Vagina (tissue), 2 donors: ENCODE results near the gene CEP162.

Experiments
- POLR2AphosphoS5 ChIP-seq, 2 donors: sonication (generic); formaldehyde crosslinking; IDR thresholded peaks; one replicate each; pipeline ENCODE4 v1.9.0; 2017; ENCODE audit warnings: antibody characterized with exemption in 2 of 2, mild to moderate bottlenecking in 2 of 2, low read depth in 1 of 2; ENCODE audit not compliant: insufficient read depth in 1 of 2
- TF ChIP-seq, protein P1 (sequence below), 3 experiments: fragments of 450-650 bp in 2 of 3; fragments of 200-600 bp in 1 of 3; sonication (generic) in 1 of 3; IDR thresholded peaks; one replicate each; pipeline ENCODE4 v1.5.1; 2017 to 2019; ENCODE audit warnings: antibody characterized with exemption in 3 of 3, mild to moderate bottlenecking in 2 of 3, moderate library complexity in 2 of 3

DNA sequence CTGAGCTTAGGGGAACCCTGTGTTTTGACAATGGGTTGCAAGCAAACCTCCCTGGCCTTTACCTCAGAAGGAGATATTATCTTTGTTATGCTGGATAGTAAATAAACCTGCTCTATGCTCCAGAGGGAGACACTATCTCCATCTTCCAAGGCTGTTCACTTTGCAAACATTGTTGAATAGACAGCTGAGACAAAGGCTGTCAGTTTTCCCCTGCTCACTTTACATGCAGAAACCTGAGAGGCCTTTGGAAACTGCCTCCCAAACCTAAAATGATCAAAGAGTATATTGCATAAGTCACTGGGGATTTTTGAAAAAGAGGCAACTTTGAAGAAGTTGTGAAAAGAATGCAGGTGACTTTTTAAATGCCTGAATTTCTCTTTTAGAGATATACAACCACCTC lies 132.3 kb downstream of the CEP162 start:
- TF ChIP-seq POLR2AphosphoS5 (IDR thresholded peaks at IDR 0.05; ENCODE audit: insufficient read depth in 1 of 2, low read depth in 1 of 2) = no peak
- TF ChIP-seq, protein P1, sequence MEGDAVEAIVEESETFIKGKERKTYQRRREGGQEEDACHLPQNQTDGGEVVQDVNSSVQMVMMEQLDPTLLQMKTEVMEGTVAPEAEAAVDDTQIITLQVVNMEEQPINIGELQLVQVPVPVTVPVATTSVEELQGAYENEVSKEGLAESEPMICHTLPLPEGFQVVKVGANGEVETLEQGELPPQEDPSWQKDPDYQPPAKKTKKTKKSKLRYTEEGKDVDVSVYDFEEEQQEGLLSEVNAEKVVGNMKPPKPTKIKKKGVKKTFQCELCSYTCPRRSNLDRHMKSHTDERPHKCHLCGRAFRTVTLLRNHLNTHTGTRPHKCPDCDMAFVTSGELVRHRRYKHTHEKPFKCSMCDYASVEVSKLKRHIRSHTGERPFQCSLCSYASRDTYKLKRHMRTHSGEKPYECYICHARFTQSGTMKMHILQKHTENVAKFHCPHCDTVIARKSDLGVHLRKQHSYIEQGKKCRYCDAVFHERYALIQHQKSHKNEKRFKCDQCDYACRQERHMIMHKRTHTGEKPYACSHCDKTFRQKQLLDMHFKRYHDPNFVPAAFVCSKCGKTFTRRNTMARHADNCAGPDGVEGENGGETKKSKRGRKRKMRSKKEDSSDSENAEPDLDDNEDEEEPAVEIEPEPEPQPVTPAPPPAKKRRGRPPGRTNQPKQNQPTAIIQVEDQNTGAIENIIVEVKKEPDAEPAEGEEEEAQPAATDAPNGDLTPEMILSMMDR (IDR thresholded peaks at IDR 0.05) = no peak
